OCI-M1 (cell line): ENCODE data around the gene NXPH4.

Experiments used
- DNase-seq: peaks from one replicate; lab custom pipeline; 2025; lab: John Stamatoyannopoulos, UW

Gene NXPH4

GRCh38 chr12:57219205-57219992, 2.8 kb downstream of the NXPH4 start:
- no peak for DNase-seq

DNA sequence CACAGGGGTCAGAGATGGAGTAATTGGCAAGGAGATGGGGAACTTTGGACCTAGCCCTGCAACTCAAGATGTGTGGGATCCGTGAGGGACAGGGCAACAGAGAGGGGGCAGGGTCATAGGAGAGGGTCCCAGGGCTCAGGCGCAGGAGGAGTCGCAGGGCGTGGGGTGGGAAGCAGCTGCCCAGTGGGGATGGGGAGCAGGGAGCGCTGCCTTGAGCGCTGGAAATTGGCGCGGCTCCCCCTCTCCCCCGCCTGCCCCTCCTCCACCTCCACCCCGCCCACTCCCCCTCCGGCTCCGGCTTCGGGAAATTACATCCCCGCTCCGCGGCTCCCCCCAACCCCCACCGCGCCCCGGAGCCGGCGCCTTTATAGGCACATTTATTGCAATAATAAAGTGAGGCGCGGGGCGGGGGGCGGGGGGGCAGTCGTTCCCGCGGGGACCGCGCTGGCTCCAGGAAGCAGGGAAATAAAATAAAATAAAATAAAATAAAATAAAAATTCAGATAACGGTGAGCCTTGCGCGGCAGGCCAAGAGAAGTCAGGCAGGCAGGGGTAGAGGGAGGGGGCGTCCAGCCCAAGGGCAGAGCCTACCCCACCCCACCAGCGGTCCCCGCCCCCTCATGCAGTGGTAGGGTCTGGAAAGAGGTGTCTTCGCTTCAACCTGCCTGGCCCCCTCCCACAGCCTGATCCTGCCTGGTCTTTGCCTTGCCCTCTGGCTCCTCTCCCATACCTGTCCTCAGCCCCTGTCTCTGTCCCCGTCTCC, 3.6 kb downstream of the NXPH4 start:
- no peak for DNase-seq

GRCh38 chr12:57220770-57221168, 4.2 kb downstream of the NXPH4 start:
- no peak for DNase-seq

GRCh38 chr12:57221169-57221917, 4.7 kb downstream of the NXPH4 start:
- no peak for DNase-seq

- DNase-seq, result no peak
Measured at GRCh38 chr12:57222286-57223190, 5.9 kb downstream of the NXPH4 start.

DNA sequence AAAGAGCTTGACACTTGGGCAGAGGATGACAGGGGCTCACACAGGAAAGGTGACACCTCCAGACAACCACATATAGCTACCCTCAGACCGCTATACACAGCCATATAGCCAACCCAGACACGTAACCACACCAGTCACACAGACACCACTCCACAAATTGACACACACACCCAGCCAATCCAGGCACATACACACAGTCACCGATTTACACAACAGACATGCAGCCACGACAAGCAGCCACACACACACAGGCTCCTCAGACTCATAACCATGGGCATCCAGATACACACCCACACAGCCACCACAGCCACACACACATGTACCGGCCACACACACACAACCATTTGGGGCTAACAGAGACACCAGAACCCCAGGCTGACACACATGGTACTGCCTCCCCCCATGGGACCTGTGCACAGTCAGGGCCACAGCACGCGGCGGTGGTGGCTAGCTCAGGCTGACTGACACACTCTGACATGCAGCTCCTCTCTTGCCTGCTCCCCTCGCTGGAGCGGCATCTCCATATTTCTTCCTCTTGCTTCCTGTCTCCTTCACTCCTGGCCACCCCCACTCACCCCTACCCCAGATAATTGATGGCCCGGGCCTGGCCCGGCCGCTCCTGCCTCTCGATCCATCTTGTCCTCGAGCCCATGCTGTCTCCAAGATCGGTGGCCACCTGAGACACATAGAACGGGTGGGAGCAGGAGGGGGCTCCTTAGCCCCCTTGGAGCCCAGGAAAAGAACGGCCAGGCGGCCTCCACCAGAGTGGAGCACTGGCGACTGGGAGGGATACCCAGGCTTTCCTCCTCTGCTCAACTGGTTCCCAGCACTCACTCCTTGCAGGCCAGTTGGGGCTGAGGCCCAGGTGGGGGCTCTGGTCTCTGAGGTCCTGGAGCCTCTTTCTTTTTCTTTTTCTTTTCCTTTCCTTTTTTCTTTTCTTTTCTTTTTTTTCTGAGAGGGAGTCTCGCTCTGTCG, 6.9 kb downstream of the NXPH4 start:
- DNase-seq, result no peak

- DNase-seq, result no peak
Measured at GRCh38 chr12:57224278-57224972, 7.8 kb downstream of the NXPH4 start.

DNA sequence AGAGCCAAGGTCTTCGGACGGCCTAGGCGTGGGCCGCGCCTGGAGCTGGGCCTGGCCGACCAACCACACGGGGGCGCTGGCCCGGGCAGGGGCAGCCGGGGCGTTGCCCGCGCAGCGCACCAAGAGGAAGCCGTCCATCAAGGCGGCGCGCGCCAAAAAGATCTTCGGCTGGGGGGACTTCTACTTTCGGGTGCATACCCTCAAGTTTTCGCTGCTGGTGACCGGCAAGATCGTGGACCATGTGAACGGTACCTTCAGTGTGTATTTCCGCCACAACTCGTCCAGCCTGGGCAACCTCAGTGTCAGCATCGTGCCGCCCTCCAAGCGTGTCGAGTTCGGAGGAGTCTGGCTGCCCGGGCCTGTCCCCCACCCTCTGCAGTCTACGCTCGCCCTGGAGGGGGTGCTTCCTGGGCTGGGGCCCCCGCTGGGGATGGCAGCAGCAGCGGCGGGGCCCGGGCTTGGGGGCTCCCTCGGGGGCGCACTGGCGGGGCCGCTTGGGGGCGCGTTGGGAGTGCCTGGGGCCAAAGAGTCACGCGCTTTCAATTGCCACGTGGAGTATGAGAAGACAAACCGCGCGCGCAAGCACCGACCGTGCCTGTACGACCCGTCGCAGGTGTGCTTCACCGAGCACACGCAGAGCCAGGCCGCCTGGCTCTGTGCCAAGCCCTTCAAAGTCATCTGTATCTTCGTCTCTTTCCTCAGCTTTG, 8.5 kb downstream of the NXPH4 start:
- DNase-seq, result peak; percentile 65

- DNase-seq, result no peak
Measured at GRCh38 chr12:57225680-57226210, 9.2 kb downstream of the NXPH4 start.

DNA sequence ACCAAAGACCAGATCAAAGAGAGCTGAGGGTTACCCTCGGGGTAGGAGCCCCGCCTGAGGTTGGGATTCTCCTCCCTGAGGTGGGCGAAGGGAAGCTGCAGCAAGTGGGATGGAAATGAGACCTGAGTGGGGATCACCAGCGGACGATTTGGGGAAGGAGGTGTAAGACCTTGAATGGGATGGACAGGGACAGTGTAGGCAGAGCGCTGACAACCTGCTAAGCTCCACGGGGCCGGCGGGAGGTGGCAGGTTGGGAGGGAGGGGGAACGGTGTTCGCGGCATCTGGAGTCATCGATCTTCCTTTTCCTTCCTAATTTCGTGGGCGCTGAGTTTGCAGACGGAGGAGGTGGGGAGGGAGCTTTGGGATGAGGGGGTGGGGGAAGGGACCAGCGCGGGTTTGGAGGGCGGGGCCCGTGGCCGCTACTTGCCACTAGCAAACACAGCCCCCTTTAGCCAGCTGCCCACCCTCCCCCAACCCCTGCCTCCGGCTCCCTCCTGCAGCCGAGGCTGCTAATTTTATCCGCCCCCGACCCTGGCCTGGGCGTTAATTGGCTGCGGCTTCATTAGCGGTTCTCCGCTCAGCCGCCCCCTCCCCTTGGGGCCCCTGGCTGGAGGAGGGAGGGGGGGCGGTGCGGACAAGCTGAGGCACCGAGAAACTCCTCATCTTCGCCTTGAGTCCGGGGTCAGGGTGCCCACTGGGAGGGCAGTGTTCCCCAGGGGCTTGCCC, 10.2 kb downstream of the NXPH4 start:
- DNase-seq, result no peak

DNA sequence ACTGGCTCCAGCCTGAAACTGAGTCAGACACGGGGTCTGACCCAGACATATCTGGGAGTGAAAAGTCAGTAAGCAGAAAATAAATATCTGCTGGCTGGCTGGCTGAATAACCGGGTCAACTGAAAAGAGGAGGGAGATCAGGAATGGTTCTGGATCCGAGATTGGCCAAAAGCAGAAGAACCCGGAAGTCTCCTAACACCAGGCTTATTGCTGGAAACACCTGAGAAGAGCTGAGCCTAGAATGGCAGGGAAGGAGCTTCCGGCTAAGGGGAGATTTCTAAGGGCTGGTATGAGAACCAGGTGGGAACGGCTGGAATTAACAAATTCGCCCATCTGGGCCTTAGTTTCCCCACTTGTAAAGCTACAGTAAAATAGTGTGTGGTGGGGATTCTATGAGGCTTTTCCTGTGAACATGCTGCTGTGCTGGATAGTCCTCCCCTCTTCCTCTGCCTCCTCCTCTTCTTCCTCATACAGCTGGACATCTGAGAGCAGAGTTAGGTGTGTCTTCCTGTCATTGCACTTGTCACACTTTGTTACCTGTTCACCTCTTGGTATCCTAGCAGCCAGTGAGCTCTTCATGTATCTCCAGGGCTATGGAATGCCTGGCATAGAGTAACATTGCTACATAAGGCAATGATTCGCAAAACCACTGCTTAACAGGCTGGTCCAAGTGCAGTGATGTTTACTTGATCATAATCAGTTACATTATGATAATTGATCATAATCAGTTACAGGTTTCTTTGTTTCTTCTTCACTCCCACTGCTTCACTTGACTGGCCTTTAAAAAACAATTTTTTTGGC, 10.9 kb downstream of the NXPH4 start:
- DNase-seq, result no peak

- DNase-seq, result peak; percentile 76
Measured at GRCh38 chr12:57229046-57229633, 12.5 kb downstream of the NXPH4 start.

- peak; percentile 97 for DNase-seq
Measured at GRCh38 chr12:57229634-57230380, 13.2 kb downstream of the NXPH4 start, which contains the start of gene SHMT2. SHMT2 (plus strand) TSS chr12:57229711; CDS start chr12:57229779, 68 bp downstream.

GRCh38 chr12:57230381-57231155, 14.0 kb downstream of the NXPH4 start:
- no peak for DNase-seq
